ENCODE measurements around the gene EBLN1. TPM values are rescaled to one million over a fixed set of nuclear protein-coding genes. Genes with fewer than 3 reads are reported as not detected.

Gene EBLN1
- total RNA-seq, 4 donors from 2014 or later = not detected

GRCh38 chr10:22170582-22170981 is 47.2 kb downstream of the EBLN1 start:
- intact Hi-C loops (cut with DNase I) = no loop called here
- no peak for DNase-seq (ENCODE audit: extremely low spot score)
- peaks cover 0 to 6% (median 0%) of the 10 kb centered on the region in 4 donors for H3K9me3 ChIP-seq
- no peak for TF ChIP-seq POLR2AphosphoS5 (IDR thresholded peaks at IDR 0.05)
- TF ChIP-seq EP300 (IDR thresholded peaks at IDR 0.05) = no peak
- no peak for TF ChIP-seq POLR2A (IDR thresholded peaks at IDR 0.05; ENCODE audit: low read depth)
- TF ChIP-seq, protein P1, sequence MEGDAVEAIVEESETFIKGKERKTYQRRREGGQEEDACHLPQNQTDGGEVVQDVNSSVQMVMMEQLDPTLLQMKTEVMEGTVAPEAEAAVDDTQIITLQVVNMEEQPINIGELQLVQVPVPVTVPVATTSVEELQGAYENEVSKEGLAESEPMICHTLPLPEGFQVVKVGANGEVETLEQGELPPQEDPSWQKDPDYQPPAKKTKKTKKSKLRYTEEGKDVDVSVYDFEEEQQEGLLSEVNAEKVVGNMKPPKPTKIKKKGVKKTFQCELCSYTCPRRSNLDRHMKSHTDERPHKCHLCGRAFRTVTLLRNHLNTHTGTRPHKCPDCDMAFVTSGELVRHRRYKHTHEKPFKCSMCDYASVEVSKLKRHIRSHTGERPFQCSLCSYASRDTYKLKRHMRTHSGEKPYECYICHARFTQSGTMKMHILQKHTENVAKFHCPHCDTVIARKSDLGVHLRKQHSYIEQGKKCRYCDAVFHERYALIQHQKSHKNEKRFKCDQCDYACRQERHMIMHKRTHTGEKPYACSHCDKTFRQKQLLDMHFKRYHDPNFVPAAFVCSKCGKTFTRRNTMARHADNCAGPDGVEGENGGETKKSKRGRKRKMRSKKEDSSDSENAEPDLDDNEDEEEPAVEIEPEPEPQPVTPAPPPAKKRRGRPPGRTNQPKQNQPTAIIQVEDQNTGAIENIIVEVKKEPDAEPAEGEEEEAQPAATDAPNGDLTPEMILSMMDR (IDR thresholded peaks at IDR 0.05) = no peak
- H3K27me3 ChIP-seq = peaks cover 0 to 3% (median 0%) of the 10 kb centered on the region in 4 donors
- no peak overlapping the region for H3K27ac ChIP-seq (replicated peaks in 1 of 4)
- H3K4me3 ChIP-seq = no peak overlapping the region
- H3K36me3 ChIP-seq = no peaks in the 10 kb centered on the region
- H3K4me1 ChIP-seq = no peaks in the 10 kb centered on the region

DNA sequence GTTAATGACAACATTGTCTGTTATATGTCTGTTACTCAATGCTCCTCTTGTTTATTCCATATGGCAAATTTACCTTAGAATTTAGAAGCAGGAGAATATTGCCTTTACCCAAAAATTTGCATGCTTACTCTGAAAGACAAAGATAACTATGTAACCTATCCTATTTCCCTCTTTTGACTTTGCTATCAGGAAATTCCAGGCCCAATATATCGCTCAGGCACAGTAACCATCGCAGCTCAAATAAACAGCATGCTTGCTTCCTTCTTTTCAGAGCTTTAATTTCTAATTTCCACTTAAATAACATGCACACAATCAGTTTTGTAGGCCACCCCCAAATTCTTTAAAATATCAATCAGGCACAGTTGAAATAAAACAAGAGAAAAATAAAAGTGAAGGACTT is 57.8 kb downstream of the EBLN1 start:
- Histone ChIP-seq H3K36me3 (no peaks in the 10 kb centered on the region), H3K27me3 (no peaks in the 10 kb centered on the region), H3K4me1 (no peaks in the 10 kb centered on the region), H3K27ac (replicated peaks in 1 of 4) (no peak overlapping the region), H3K9me3 (no peaks in the 10 kb centered on the region), H3K4me3 (no peak overlapping the region)
- TF ChIP-seq POLR2AphosphoS5 (IDR thresholded peaks at IDR 0.05) = no peak
- no peak for TF ChIP-seq EP300 (IDR thresholded peaks at IDR 0.05)
- TF ChIP-seq, protein P1 (IDR thresholded peaks at IDR 0.05) = no peak
- no peak for TF ChIP-seq POLR2A (IDR thresholded peaks at IDR 0.05; ENCODE audit: low read depth)
- no peak for DNase-seq (ENCODE audit: extremely low spot score)
- 76% methylated on average over 2 of the region's 2 CpGs for WGBS
- intact Hi-C loops (cut with DNase I) = no loop called here

- Histone ChIP-seq H3K27ac (replicated peaks in 1 of 4) (no peak overlapping the region), H3K36me3 (no peaks in the 10 kb centered on the region), H3K9me3 (no peaks in the 10 kb centered on the region), H3K27me3 (no peaks in the 10 kb centered on the region), H3K4me3 (no peak overlapping the region), H3K4me1 (no peaks in the 10 kb centered on the region)
- intact Hi-C loops (cut with DNase I) = no loop called here
- WGBS = 75% methylated on average over 3 of the region's 3 CpGs
- DNase-seq (ENCODE audit: extremely low spot score) = no peak
- TF ChIP-seq POLR2A (IDR thresholded peaks at IDR 0.05; ENCODE audit: low read depth) (no peak), EP300 (IDR thresholded peaks at IDR 0.05) (no peak), POLR2AphosphoS5 (IDR thresholded peaks at IDR 0.05) (no peak)
- TF ChIP-seq, protein P1 (IDR thresholded peaks at IDR 0.05) = no peak
These were observed 58.6 kb downstream of the EBLN1 start for GRCh38 chr10:22159180-22159579.

Other genes starting within 250 kb of the EBLN1 start
- gene DNAJC1, start 214.3 kb downstream of the EBLN1 start, total RNA-seq = 10 to 100 TPM; 46.5 to 70.6 (median 61.5) TPM
- 10 to 100 TPM; 25.5 to 41.1 (median 31.5) TPM for gene COMMD3, start 98.4 kb upstream of the EBLN1 start, total RNA-seq
- 100 to 1,000 TPM in 2 of 4 donors, 10 to 100 TPM in 2; 74.4 to 106 (median 89.4) TPM for gene BMI1, start 103.1 kb upstream of the EBLN1 start, total RNA-seq
- under 1 TPM in 1 of 4 donors, not detected in 3; 0.19 TPM for gene SPAG6, start 127.5 kb upstream of the EBLN1 start, total RNA-seq

Measured in esophagus muscularis mucosa (tissue), 4 donors.